ENCODE data around the gene CPD. TPM values are rescaled to one million over a fixed set of nuclear protein-coding genes. Genes with fewer than 3 reads are reported as not detected.
A peak's percentile ranks its signal among the peaks of the same experiment; 100 is the strongest.

CPD gene
- total and polyA plus RNA-seq, 9 of the 15 experiments (the other 6 are each of a cell fraction or from before 2014, with no cell fraction given): 4.5 to 24.4 (median 20.4) TPM

- in situ Hi-C loops (cut with MboI): no loop called here
- CTCF ChIA-PET (ENCODE audit: low intra/inter-chr PET ratio): no interaction called here
- no peaks in the 10 kb centered on the region for H3K9me3 ChIP-seq (replicated peaks; ENCODE audit: control insufficient read depth, insufficient read depth, low read depth, low read length)
- H3K27me3 ChIP-seq (ENCODE audit: control insufficient read depth in 2 of 2, insufficient read depth in 2 of 2, low read length in 2 of 2): no peaks in the 10 kb centered on the region
- DNase-seq (ENCODE audit: extremely low read depth in 1 of 4, low spot score in 3 of 4): no peak
- no TSS peak for BruUV-seq (replicated peaks)
- FAIRE-seq: no peak
- H3K4me3 ChIP-seq: no peak overlapping the region
- peaks cover 21 to 33% of the 10 kb centered on the region in 2 experiments for H3K4me1 ChIP-seq (replicated peaks in 1 of 2; ENCODE audit: control insufficient read depth in 2 of 2, insufficient read depth in 2 of 2, low read length in 2 of 2)
- peaks cover 26% of the 10 kb centered on the region for H3K79me2 ChIP-seq (ENCODE audit: control insufficient read depth, insufficient read depth, low read length)
- 71% methylated on average over 11 of the region's 11 CpGs for WGBS (ENCODE audit: insufficient coverage, low coverage, missing lambda C conversion rate)
- H3K4me2 ChIP-seq (ENCODE audit: insufficient read depth, low read length): peak overlapping the region; percentile 88
- peak overlapping the region; percentile 93 for H2AFZ ChIP-seq (ENCODE audit: low read depth, low read length)
- H3K27ac ChIP-seq (ENCODE audit: extremely low read depth, low read depth, low read length): no peak overlapping the region
- POLR2A ChIA-PET: interaction anchor here (0.7 to 1.1 kb wide), 2 partner anchors 11 to 273 kb away, joined by 3 read pairs; no protein-coding TSS in a partner anchor
- no peaks in the 10 kb centered on the region for H3K36me3 ChIP-seq (ENCODE audit: control insufficient read depth, insufficient read depth, low read length)
- H3K9me1 ChIP-seq (ENCODE audit: control insufficient read depth, insufficient read depth, low read length): no peaks in the 10 kb centered on the region
- H3K9ac ChIP-seq (ENCODE audit: insufficient read depth in 1 of 2, low read depth in 2 of 2, low read length in 2 of 2): no peak overlapping the region
- no peak for ATAC-seq
- peaks cover 6% of the 10 kb centered on the region; the same call in 1 of the 2 replicates for H4K20me1 ChIP-seq (replicated peaks; ENCODE audit: control insufficient read depth, insufficient read depth, low read length)
- intact Hi-C loops (cut with micrococcal nuclease): loop anchor here (2.0 kb wide), 1 partner anchor 33 kb away; no protein-coding TSS in a partner anchor
- TF ChIP-seq DNMT1 (IDR thresholded peaks at IDR 0.05) (no peak), ATF6 (CRISPR knock-in tag; IDR thresholded peaks at IDR 0.05) (no peak), CEBPG (CRISPR knock-in tag; IDR thresholded peaks at IDR 0.05) (no peak), CEBPG (tag; conservative IDR thresholded peaks at IDR 0.05 in 1 of 2, IDR thresholded peaks at IDR 0.05 in 1 of 2) (no peak), ZNF778 (CRISPR knock-in tag; IDR thresholded peaks at IDR 0.05) (no peak), ZBTB9 (CRISPR knock-in tag; IDR thresholded peaks at IDR 0.05) (no peak), CREM (IDR thresholded peaks at IDR 0.05; ENCODE audit: low read depth) (no peak), ZFP1 (CRISPR knock-in tag; IDR thresholded peaks at IDR 0.05) (no peak), MAFK (IDR thresholded peaks at IDR 0.05; ENCODE audit: low read length) (no peak), TARDBP (IDR thresholded peaks at IDR 0.05) (no peak)
- TF ChIP-seq, protein P1, sequence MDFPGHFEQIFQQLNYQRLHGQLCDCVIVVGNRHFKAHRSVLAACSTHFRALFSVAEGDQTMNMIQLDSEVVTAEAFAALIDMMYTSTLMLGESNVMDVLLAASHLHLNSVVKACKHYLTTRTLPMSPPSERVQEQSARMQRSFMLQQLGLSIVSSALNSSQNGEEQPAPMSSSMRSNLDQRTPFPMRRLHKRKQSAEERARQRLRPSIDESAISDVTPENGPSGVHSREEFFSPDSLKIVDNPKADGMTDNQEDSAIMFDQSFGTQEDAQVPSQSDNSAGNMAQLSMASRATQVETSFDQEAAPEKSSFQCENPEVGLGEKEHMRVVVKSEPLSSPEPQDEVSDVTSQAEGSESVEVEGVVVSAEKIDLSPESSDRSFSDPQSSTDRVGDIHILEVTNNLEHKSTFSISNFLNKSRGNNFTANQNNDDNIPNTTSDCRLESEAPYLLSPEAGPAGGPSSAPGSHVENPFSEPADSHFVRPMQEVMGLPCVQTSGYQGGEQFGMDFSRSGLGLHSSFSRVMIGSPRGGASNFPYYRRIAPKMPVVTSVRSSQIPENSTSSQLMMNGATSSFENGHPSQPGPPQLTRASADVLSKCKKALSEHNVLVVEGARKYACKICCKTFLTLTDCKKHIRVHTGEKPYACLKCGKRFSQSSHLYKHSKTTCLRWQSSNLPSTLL (IDR thresholded peaks at IDR 0.05): no peak
- TF ChIP-seq, protein P2, sequence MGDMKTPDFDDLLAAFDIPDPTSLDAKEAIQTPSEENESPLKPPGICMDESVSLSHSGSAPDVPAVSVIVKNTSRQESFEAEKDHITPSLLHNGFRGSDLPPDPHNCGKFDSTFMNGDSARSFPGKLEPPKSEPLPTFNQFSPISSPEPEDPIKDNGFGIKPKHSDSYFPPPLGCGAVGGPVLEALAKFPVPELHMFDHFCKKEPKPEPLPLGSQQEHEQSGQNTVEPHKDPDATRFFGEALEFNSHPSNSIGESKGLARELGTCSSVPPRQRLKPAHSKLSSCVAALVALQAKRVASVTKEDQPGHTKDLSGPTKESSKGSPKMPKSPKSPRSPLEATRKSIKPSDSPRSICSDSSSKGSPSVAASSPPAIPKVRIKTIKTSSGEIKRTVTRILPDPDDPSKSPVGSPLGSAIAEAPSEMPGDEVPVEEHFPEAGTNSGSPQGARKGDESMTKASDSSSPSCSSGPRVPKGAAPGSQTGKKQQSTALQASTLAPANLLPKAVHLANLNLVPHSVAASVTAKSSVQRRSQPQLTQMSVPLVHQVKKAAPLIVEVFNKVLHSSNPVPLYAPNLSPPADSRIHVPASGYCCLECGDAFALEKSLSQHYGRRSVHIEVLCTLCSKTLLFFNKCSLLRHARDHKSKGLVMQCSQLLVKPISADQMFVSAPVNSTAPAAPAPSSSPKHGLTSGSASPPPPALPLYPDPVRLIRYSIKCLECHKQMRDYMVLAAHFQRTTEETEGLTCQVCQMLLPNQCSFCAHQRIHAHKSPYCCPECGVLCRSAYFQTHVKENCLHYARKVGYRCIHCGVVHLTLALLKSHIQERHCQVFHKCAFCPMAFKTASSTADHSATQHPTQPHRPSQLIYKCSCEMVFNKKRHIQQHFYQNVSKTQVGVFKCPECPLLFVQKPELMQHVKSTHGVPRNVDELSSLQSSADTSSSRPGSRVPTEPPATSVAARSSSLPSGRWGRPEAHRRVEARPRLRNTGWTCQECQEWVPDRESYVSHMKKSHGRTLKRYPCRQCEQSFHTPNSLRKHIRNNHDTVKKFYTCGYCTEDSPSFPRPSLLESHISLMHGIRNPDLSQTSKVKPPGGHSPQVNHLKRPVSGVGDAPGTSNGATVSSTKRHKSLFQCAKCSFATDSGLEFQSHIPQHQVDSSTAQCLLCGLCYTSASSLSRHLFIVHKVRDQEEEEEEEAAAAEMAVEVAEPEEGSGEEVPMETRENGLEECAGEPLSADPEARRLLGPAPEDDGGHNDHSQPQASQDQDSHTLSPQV (IDR thresholded peaks at IDR 0.05): no peak
Observed at GRCh38 chr17:30377574-30378240, 1.0 kb upstream of the CPD start.
